HCT116 (cell line): ENCODE data around the gene ITIH4. TPM values are rescaled to one million over a fixed set of nuclear protein-coding genes. Genes with fewer than 3 reads are reported as not detected.
A peak's percentile ranks its signal among the peaks of the same experiment; 100 is the strongest.

Experiments used
- ATAC-seq: fragments of 200-7000 bp; cut with Tn5 transposase; 2 replicates; pipeline ENCODE4 v1.9.1; 2020; ENCODE audit warnings: mild to moderate bottlenecking, moderate library complexity
- BruUV-seq: library from RNA; stranded (reverse); fragments of 400-500 nt; replicated peaks from 2 replicates; lab custom pipeline; 2021; lab: Mats Ljungman, UMichigan
- CTCF ChIA-PET: fragments of 300-600 bp; sonication (Branson Sonifier 250); formaldehyde crosslinking; loops from one replicate; lab custom pipeline; 2021; ENCODE audit warnings: antibody characterized with exemption; lab: Charles Lee
- POLR2A ChIA-PET: fragments of 300-600, 350-600 bp; sonication (Branson Sonifier 250); formaldehyde crosslinking; loops from one replicate; lab custom pipeline; 2021; ENCODE audit warnings: antibody characterized with exemption; lab: Charles Lee
- RAD21 ChIA-PET, 2 experiments: fragments of 300-600 bp; sonication (Branson Sonifier 250); formaldehyde crosslinking; loops; one replicate each; lab custom pipeline; 2023; ENCODE audit warnings: low total read pairs in 2 of 2; ENCODE audit not compliant: uncharacterized antibody in 2 of 2, unreplicated experiment in 2 of 2, low non-redundant PET in 1 of 2; lab: Charles Lee
- DNase-seq: peaks from one replicate; pipeline ENCODE4 v3.0.0-alpha.2; 2010; ENCODE audit warnings: low read depth, low spot score
- H2AFZ ChIP-seq: fragments of 200-600 bp; shearing (Covaris generic), sonication (generic); 2 replicates; pipeline ENCODE4 v1.6.1; 2017; ENCODE audit warnings: low read depth, mixed run types, mixed read lengths, antibody characterized with exemption, low read length; ENCODE audit not compliant: poor library complexity, severe bottlenecking
- H3K27ac ChIP-seq: 2 replicates; pipeline ENCODE4 v1.5.1; 2012; ENCODE audit warnings: low read depth, low read length
- H3K27me3 ChIP-seq: fragments of 200-600 bp; sonication (generic); 2 replicates; pipeline ENCODE4 v1.6.1; 2016; ENCODE audit warnings: mixed run types, low read length, mixed read lengths; ENCODE audit not compliant: insufficient read depth
- H3K36me3 ChIP-seq, 2 experiments: fragments of 200-500 bp in 1 of 2; fragments of 200-600 bp in 1 of 2; sonication (Bioruptor generic) in 1 of 2; sonication (generic) in 1 of 2; 2 replicates each; pipeline versions ENCODE4 v1.5.1 to v1.6.1; 2014 to 2016; ENCODE audit warnings: low read length in 2 of 2, inconsistent platforms in 1 of 2, mixed read lengths in 1 of 2, mixed run types in 1 of 2; ENCODE audit not compliant: insufficient read depth in 2 of 2, control insufficient read depth in 1 of 2
- H3K4me1 ChIP-seq, 2 experiments: fragments of 200-600 bp in 1 of 2; sonication (generic) in 1 of 2; 2 replicates each; pipeline versions ENCODE4 v1.5.1 to v1.6.1; 2012 to 2017; ENCODE audit warnings: low read length in 2 of 2, inconsistent platforms in 1 of 2, mild to moderate bottlenecking in 1 of 2, mixed read lengths in 1 of 2, mixed run types in 1 of 2, moderate library complexity in 1 of 2; ENCODE audit not compliant: insufficient read depth in 2 of 2, control insufficient read depth in 1 of 2
- H3K4me2 ChIP-seq: fragments of 200-600 bp; sonication (generic); 2 replicates; pipeline ENCODE4 v1.6.1; 2017; ENCODE audit warnings: mixed run types, low read length, mixed read lengths
- H3K4me3 ChIP-seq, 2 experiments: fragments of 200-600 bp in 1 of 2; sonication (generic) in 1 of 2; replicated peaks in 1 of 2; 2 replicates each; pipeline ENCODE4 v1.5.1; 2011 to 2016; ENCODE audit warnings: low read length in 2 of 2, control low read depth in 1 of 2, low read depth in 1 of 2, mild to moderate bottlenecking in 1 of 2, mixed read lengths in 1 of 2, mixed run types in 1 of 2
- H3K79me2 ChIP-seq: fragments of 200-600 bp; sonication (generic); 2 replicates; pipeline ENCODE4 v1.6.1; 2017; ENCODE audit warnings: mild to moderate bottlenecking, mixed run types, low read length, moderate library complexity, mixed read lengths; ENCODE audit not compliant: insufficient read depth
- H3K9ac ChIP-seq: fragments of 200-600 bp; sonication (generic); 2 replicates; pipeline ENCODE4 v1.6.1; 2016; ENCODE audit warnings: low read length, mixed read lengths
- H3K9me2 ChIP-seq: fragments of 200-600 bp; sonication (generic), shearing (Covaris generic); 2 replicates; pipeline ENCODE4 v1.6.1; 2017; ENCODE audit warnings: mixed run types, mild to moderate bottlenecking, moderate library complexity; ENCODE audit not compliant: insufficient read depth
- H3K9me3 ChIP-seq, 2 experiments: fragments of 200-500 bp in 1 of 2; fragments of 200-600 bp in 1 of 2; sonication (Bioruptor generic) in 1 of 2; sonication (generic) in 1 of 2; 2 replicates each; pipeline ENCODE4 v1.6.1; 2014 to 2017; ENCODE audit warnings: low read length in 2 of 2, mixed read lengths in 2 of 2, inconsistent platforms in 1 of 2, low read depth in 1 of 2, mild to moderate bottlenecking in 1 of 2, mixed run types in 1 of 2, moderate library complexity in 1 of 2; ENCODE audit not compliant: control insufficient read depth in 1 of 2, insufficient read depth in 1 of 2
- H4K20me1 ChIP-seq: fragments of 200-600 bp; sonication (generic), shearing (Covaris generic); 2 replicates; pipeline ENCODE4 v1.6.1; 2017; ENCODE audit warnings: mixed run types, mild to moderate bottlenecking, moderate library complexity; ENCODE audit not compliant: insufficient read depth
- ELF1 ChIP-seq: IDR thresholded peaks from 2 replicates; pipeline ENCODE4 v1.6.1; 2012; ENCODE audit warnings: low read depth, borderline replicate concordance
- JUND ChIP-seq: IDR thresholded peaks from 2 replicates; pipeline ENCODE4 v1.6.1; 2012
- POLR2A ChIP-seq: IDR thresholded peaks from 2 replicates; pipeline ENCODE4 v1.7.0; 2011; ENCODE audit warnings: borderline replicate concordance; ENCODE audit not compliant: insufficient read depth, insufficient read length; ENCODE audit errors: extremely low read depth
- POLR2AphosphoS5 ChIP-seq: IDR thresholded peaks from 2 replicates; pipeline ENCODE4 v1.6.1; 2011; ENCODE audit warnings: mild to moderate bottlenecking, low read depth, low read length, moderate library complexity
- SP1 ChIP-seq: IDR thresholded peaks from 2 replicates; pipeline ENCODE4 v1.6.1; 2012; ENCODE audit warnings: low read depth
- SRF ChIP-seq: IDR thresholded peaks from 2 replicates; pipeline ENCODE4 v1.6.1; 2012; ENCODE audit warnings: low read depth
- TCF7L2 ChIP-seq: IDR thresholded peaks from 2 replicates; pipeline ENCODE4 v1.7.0; 2011; ENCODE audit warnings: borderline replicate concordance, inconsistent platforms; ENCODE audit not compliant: insufficient read depth, insufficient read length; ENCODE audit errors: extremely low read depth
- ZFX ChIP-seq: fragments of 450-650 bp; IDR thresholded peaks from 2 replicates; pipeline ENCODE4 v1.6.1; 2017
- intact Hi-C: fragments of 100-400 bp; cut with micrococcal nuclease; formaldehyde crosslinking; loops from 2 replicates; pipeline ENCODE4 v1.10.0; 2022
- total RNA-seq: library from RNA; stranded (reverse); gene quantifications from one replicate; pipeline ENCODE4 v1.2.1, GENCODE V29; 2021; ENCODE audit not compliant: unreplicated experiment
- TF ChIP-seq, protein P1 (sequence below), 3 experiments: fragments of 200-600 bp in 1 of 3; sonication (generic) in 1 of 3; IDR thresholded peaks in 2 of 3; conservative IDR thresholded peaks in 1 of 3; 2 replicates each; pipeline ENCODE4 v1.5.1; 2012 to 2017; ENCODE audit warnings: low read depth in 2 of 3, low read length in 2 of 3, antibody characterized with exemption in 1 of 3, borderline replicate concordance in 1 of 3, control low read depth in 1 of 3, mild to moderate bottlenecking in 1 of 3, mixed read lengths in 1 of 3, mixed run types in 1 of 3, moderate library complexity in 1 of 3; ENCODE audit not compliant: insufficient read depth in 1 of 3
- TF ChIP-seq, protein P2 (sequence below): IDR thresholded peaks from 2 replicates; pipeline ENCODE4 v1.6.1; 2011; ENCODE audit warnings: mild to moderate bottlenecking, low read length, moderate library complexity; ENCODE audit not compliant: insufficient replicate concordance; ENCODE audit errors: extremely low read depth

The ITIH4 gene
- total RNA-seq, 1 experiment from 2014 or later = 4.1 TPM

DNA sequence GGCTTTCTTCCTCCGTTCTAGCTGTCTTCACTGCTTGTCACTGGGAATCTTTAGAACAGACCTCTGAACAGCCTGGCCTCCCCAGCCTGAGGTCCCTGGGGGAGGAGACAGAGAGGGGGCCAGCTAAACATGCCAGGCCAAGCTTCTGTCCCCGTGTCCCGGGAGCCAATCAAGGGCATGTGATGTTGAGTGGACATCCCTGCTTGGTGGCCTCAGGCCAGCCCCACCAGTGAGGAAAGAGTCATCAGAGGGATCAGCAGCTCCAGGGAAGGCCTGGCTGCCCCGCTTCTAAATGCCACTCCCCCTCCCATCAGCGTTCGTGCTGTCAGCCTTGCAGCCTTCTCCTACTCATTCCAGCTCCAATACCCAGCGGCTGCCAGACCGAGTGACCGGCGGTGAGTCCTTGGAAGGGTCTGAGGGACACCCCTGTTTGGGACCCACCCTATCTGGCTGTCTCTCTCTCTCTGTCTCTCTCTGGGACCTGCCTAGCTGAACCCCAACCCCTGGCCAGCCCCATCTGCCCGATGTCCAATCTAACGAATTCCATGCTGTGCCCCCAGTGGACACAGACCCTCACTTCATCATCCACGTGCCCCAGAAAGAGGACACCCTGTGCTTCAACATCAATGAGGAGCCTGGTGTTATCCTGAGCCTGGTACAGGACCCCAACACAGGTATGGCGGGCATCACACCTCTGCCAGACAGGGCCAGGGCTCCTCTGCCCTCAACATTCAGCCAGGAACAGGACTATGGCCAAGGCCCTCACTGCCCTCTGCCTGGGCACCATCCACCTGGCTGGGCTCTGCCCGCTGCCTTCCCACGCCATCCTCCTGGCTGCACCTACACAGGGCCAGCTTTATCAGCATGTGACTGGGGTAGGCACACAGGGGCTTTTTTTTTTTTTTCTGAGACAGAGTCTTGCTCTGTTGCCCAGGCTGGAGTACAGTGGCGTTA is 42.5 kb downstream of the ITIH4 start:
- Histone ChIP-seq H3K9me3 (no peaks in the 10 kb centered on the region), H3K27ac (no peak overlapping the region), H3K4me1 (no peaks in the 10 kb centered on the region), H2AFZ (no peak overlapping the region), H3K9ac (no peak overlapping the region), H3K36me3 (no peaks in the 10 kb centered on the region), H3K9me2 (no peaks in the 10 kb centered on the region), H3K27me3 (peaks cover 5% of the 10 kb centered on the region; the same call in 1 of the 2 replicates), H3K79me2 (no peaks in the 10 kb centered on the region), H3K4me2 (no peak overlapping the region), H4K20me1 (no peaks in the 10 kb centered on the region), H3K4me3 (no peak overlapping the region)
- DNase-seq (no peak), ATAC-seq (peak; percentile 39; the same call in 1 of the 2 replicates)
- no TSS peak for BruUV-seq
- intact Hi-C loops = no loop called here
- TF ChIP-seq JUND (no peak), SP1 (no peak)
- TF ChIP-seq, protein P1, sequence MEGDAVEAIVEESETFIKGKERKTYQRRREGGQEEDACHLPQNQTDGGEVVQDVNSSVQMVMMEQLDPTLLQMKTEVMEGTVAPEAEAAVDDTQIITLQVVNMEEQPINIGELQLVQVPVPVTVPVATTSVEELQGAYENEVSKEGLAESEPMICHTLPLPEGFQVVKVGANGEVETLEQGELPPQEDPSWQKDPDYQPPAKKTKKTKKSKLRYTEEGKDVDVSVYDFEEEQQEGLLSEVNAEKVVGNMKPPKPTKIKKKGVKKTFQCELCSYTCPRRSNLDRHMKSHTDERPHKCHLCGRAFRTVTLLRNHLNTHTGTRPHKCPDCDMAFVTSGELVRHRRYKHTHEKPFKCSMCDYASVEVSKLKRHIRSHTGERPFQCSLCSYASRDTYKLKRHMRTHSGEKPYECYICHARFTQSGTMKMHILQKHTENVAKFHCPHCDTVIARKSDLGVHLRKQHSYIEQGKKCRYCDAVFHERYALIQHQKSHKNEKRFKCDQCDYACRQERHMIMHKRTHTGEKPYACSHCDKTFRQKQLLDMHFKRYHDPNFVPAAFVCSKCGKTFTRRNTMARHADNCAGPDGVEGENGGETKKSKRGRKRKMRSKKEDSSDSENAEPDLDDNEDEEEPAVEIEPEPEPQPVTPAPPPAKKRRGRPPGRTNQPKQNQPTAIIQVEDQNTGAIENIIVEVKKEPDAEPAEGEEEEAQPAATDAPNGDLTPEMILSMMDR (IDR thresholded peaks at IDR 0.05 in 2 of 3, conservative IDR thresholded peaks at IDR 0.05 in 1 of 3; ENCODE audit: borderline replicate concordance in 1 of 3, insufficient read depth in 1 of 3, low read depth in 2 of 3, low read length in 2 of 3) = 0 out of 6 replicates have a peak, but pooled peaks of 2 of the 3 experiments have one; percentile 4 to 11
- RAD21 ChIA-PET = no interaction called here
- CTCF ChIA-PET = interaction anchor here (1.2 kb wide), 1 partner anchor 12 kb away, joined by 3 read pairs; no protein-coding TSS in a partner anchor
- POLR2A ChIA-PET = interaction anchor here (1.2 kb wide), 1 partner anchor 11 kb away, joined by 3 read pairs; no protein-coding TSS in a partner anchor

DNA sequence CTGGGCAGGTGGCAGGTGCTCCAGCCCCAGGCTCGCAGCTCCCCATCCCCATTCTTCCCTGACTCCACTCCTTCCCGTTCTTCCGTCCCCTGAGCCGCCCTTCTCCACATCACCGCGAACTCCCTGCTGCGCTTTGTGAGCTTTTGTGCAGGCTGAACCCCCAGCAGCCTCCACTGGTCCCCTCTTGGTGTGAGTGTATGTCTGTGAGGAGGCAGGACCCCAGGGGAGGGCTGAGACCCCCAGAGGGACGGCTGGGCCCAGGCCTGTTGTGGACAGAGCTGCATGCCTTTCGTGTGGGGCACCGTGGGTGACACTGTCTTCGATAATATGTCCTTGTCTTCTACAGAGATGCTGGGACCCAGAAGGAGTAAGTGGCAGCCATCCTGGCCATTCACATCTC is 43.2 kb downstream of the ITIH4 start:
- ChIA-PET RAD21 (no interaction called here), POLR2A (interaction anchor here (1.2 kb wide), 1 partner anchor 11 kb away, joined by 3 read pairs; no protein-coding TSS in a partner anchor), CTCF (interaction anchor here (1.2 kb wide), 1 partner anchor 13 kb away, joined by 3 read pairs; no protein-coding TSS in a partner anchor)
- Histone ChIP-seq H3K9me2 (no peaks in the 10 kb centered on the region), H4K20me1 (no peaks in the 10 kb centered on the region), H3K4me2 (no peak overlapping the region), H3K9ac (no peak overlapping the region), H3K36me3 (no peaks in the 10 kb centered on the region), H3K79me2 (no peaks in the 10 kb centered on the region), H3K27me3 (peaks cover 12% of the 10 kb centered on the region), H3K4me1 (no peaks in the 10 kb centered on the region), H3K4me3 (no peak overlapping the region), H3K9me3 (no peaks in the 10 kb centered on the region), H2AFZ (no peak overlapping the region), H3K27ac (no peak overlapping the region)
- no TSS peak for BruUV-seq
- ATAC-seq (no peak), DNase-seq (no peak)
- intact Hi-C loops = no loop called here
- TF ChIP-seq SRF (no peak), POLR2AphosphoS5 (no peak), ELF1 (no peak), POLR2A (no peak), TCF7L2 (no peak), ZFX (no peak)
- TF ChIP-seq, protein P1 (IDR thresholded peaks at IDR 0.05 in 2 of 3, conservative IDR thresholded peaks at IDR 0.05 in 1 of 3; ENCODE audit: borderline replicate concordance in 1 of 3, insufficient read depth in 1 of 3, low read depth in 2 of 3, low read length in 2 of 3) = no peak
- TF ChIP-seq, protein P2, sequence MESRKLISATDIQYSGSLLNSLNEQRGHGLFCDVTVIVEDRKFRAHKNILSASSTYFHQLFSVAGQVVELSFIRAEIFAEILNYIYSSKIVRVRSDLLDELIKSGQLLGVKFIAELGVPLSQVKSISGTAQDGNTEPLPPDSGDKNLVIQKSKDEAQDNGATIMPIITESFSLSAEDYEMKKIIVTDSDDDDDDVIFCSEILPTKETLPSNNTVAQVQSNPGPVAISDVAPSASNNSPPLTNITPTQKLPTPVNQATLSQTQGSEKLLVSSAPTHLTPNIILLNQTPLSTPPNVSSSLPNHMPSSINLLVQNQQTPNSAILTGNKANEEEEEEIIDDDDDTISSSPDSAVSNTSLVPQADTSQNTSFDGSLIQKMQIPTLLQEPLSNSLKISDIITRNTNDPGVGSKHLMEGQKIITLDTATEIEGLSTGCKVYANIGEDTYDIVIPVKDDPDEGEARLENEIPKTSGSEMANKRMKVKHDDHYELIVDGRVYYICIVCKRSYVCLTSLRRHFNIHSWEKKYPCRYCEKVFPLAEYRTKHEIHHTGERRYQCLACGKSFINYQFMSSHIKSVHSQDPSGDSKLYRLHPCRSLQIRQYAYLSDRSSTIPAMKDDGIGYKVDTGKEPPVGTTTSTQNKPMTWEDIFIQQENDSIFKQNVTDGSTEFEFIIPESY = no peak
